ENCODE data around the gene PTPRD. TPM values are rescaled to one million over a fixed set of nuclear protein-coding genes. Genes with fewer than 3 reads are reported as not detected.

Gene PTPRD
- total RNA-seq, 3 donors from 2014 or later: 2.9 to 5.4 (median 3.6) TPM

GRCh38 chr9:8400378-8400777 is 2212.4 kb downstream of the PTPRD start:
- TF ChIP-seq POLR2A (IDR thresholded peaks at IDR 0.05): no peak
- TF ChIP-seq, protein P1, sequence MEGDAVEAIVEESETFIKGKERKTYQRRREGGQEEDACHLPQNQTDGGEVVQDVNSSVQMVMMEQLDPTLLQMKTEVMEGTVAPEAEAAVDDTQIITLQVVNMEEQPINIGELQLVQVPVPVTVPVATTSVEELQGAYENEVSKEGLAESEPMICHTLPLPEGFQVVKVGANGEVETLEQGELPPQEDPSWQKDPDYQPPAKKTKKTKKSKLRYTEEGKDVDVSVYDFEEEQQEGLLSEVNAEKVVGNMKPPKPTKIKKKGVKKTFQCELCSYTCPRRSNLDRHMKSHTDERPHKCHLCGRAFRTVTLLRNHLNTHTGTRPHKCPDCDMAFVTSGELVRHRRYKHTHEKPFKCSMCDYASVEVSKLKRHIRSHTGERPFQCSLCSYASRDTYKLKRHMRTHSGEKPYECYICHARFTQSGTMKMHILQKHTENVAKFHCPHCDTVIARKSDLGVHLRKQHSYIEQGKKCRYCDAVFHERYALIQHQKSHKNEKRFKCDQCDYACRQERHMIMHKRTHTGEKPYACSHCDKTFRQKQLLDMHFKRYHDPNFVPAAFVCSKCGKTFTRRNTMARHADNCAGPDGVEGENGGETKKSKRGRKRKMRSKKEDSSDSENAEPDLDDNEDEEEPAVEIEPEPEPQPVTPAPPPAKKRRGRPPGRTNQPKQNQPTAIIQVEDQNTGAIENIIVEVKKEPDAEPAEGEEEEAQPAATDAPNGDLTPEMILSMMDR (IDR thresholded peaks at IDR 0.05): no peak
- no peak for TF ChIP-seq POLR2AphosphoS5 (IDR thresholded peaks at IDR 0.05)
- Histone ChIP-seq H3K36me3 (no peaks in the 10 kb centered on the region), H3K9me3 (no peaks in the 10 kb centered on the region), H3K27me3 (no peaks in the 10 kb centered on the region), H3K4me1 (no peaks in the 10 kb centered on the region), H3K4me3 (no peak overlapping the region), H3K27ac (no peak overlapping the region)
- DNase-seq (ENCODE audit: low spot score in 2 of 2): no peak
- intact Hi-C loops (cut with DNase I; ENCODE audit: low total_unique reads): no loop called here

DNA sequence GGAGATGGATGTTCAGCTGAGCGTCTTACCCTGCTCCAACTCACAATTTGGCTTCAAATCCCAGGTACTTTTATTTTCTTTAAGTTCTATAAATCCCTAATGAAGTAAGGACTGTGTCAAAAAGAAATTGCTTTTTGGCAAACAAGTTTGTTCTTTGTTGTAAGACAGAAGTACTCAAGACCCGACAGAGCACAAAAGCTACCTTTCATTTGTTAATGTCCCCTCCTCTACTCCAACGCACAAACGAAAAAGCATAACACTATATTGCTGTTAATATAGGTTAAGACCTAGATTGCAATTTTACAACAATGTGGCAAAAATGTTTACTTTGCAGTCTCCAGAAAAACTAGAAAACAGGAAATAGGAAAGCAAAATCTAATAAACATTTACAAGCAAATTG is 2217.8 kb downstream of the PTPRD start:
- TF ChIP-seq POLR2AphosphoS5 (IDR thresholded peaks at IDR 0.05) (no peak), POLR2A (IDR thresholded peaks at IDR 0.05) (no peak)
- TF ChIP-seq, protein P1 (IDR thresholded peaks at IDR 0.05): no peak
- H3K36me3 ChIP-seq: no peaks in the 10 kb centered on the region
- no peak overlapping the region for H3K27ac ChIP-seq
- H3K9me3 ChIP-seq: no peaks in the 10 kb centered on the region
- no peak for DNase-seq (ENCODE audit: low spot score in 2 of 2)
- intact Hi-C loops (cut with DNase I; ENCODE audit: low total_unique reads): no loop called here
- no peaks in the 10 kb centered on the region for H3K27me3 ChIP-seq
- no peaks in the 10 kb centered on the region for H3K4me1 ChIP-seq
- no peak overlapping the region for H3K4me3 ChIP-seq

DNA sequence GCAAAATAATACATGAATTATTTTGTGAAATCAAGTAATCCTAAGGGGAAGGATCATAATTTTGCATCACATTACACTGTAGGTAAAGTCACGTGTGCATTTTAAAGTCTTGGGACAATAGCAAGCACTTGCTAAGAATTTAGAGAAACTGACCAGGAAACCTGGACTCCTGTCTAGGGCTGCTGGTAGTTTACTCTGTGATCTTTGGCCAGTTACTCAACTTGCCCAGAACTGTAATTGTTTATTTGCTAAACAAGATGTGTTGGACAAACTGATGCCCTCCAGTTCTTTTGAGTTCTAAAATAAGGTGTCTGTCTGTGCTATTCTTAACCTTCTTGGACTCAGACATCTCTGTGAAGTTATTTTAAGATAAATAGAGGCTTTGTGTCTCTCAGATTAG is 2218.5 kb downstream of the PTPRD start:
- TF ChIP-seq POLR2A (IDR thresholded peaks at IDR 0.05): no peak
- H3K4me3 ChIP-seq: no peak overlapping the region
- intact Hi-C loops (cut with DNase I; ENCODE audit: low total_unique reads): no loop called here
- no peak overlapping the region for H3K27ac ChIP-seq
- no peaks in the 10 kb centered on the region for H3K4me1 ChIP-seq
- no peaks in the 10 kb centered on the region for H3K9me3 ChIP-seq
- no peaks in the 10 kb centered on the region for H3K36me3 ChIP-seq
- no peaks in the 10 kb centered on the region for H3K27me3 ChIP-seq
- no peak for DNase-seq (ENCODE audit: low spot score in 2 of 2)

- Histone ChIP-seq H3K4me1 (no peaks in the 10 kb centered on the region), H3K9me3 (no peaks in the 10 kb centered on the region), H3K27ac (no peak overlapping the region), H3K36me3 (no peaks in the 10 kb centered on the region), H3K4me3 (no peak overlapping the region), H3K27me3 (no peaks in the 10 kb centered on the region)
- intact Hi-C loops (cut with DNase I; ENCODE audit: low total_unique reads): no loop called here
- no peak for DNase-seq (ENCODE audit: low spot score in 2 of 2)
- TF ChIP-seq, protein P1 (IDR thresholded peaks at IDR 0.05): no peak
- no peak for TF ChIP-seq POLR2AphosphoS5 (IDR thresholded peaks at IDR 0.05)
- TF ChIP-seq POLR2A (IDR thresholded peaks at IDR 0.05): no peak
Measured at GRCh38 chr9:8392866-8393265, 2219.9 kb downstream of the PTPRD start.

- Histone ChIP-seq H3K27ac (no peak overlapping the region), H3K27me3 (no peaks in the 10 kb centered on the region), H3K4me1 (no peaks in the 10 kb centered on the region), H3K9me3 (no peaks in the 10 kb centered on the region), H3K4me3 (no peak overlapping the region), H3K36me3 (no peaks in the 10 kb centered on the region)
- TF ChIP-seq POLR2AphosphoS5 (IDR thresholded peaks at IDR 0.05): no peak
- intact Hi-C loops (cut with DNase I; ENCODE audit: low total_unique reads): no loop called here
- DNase-seq (ENCODE audit: low spot score in 2 of 2): no peak
Measured at GRCh38 chr9:8391566-8391965, 2221.2 kb downstream of the PTPRD start.

- H3K9me3 ChIP-seq: no peaks in the 10 kb centered on the region
- H3K4me1 ChIP-seq: no peaks in the 10 kb centered on the region
- H3K27ac ChIP-seq: no peak overlapping the region
- no peaks in the 10 kb centered on the region for H3K27me3 ChIP-seq
- intact Hi-C loops (cut with DNase I; ENCODE audit: low total_unique reads): no loop called here
- no peaks in the 10 kb centered on the region for H3K36me3 ChIP-seq
- no peak for DNase-seq (ENCODE audit: low spot score in 2 of 2)
- H3K4me3 ChIP-seq: no peak overlapping the region
- TF ChIP-seq POLR2AphosphoS5 (IDR thresholded peaks at IDR 0.05) (no peak), POLR2A (IDR thresholded peaks at IDR 0.05) (no peak)
- TF ChIP-seq, protein P1 (IDR thresholded peaks at IDR 0.05): no peak
Measured at GRCh38 chr9:8391132-8391531, 2221.7 kb downstream of the PTPRD start.
